GM19438 (cell line): ENCODE data around the gene RGR.

Experiments
- ATAC-seq: cut with Tn5 transposase; IDR thresholded peaks from one replicate; pipeline ENCODE4 v1.9.1; 2021; ENCODE audit warnings: low read depth; ENCODE audit not compliant: unreplicated experiment

The RGR gene

GRCh38 chr10:84217746-84218145 is 27.1 kb upstream of the RGR start:
- no peak for ATAC-seq

GRCh38 chr10:84221916-84222315 is 22.9 kb upstream of the RGR start:
- ATAC-seq, result no peak

GRCh38 chr10:84224411-84225028 is 20.3 kb upstream of the RGR start:
- no peak for ATAC-seq

GRCh38 chr10:84225427-84226173 is 19.3 kb upstream of the RGR start, which contains the start of gene LRIT2:
Gene LRIT2 (minus strand): TSS chr10:84225544. CDS start chr10:84225520, 24 bp downstream.
- ATAC-seq, result no peak

GRCh38 chr10:84226616-84227015 is 18.2 kb upstream of the RGR start:
- no peak for ATAC-seq

- no peak for ATAC-seq
These were observed 17.0 kb upstream of the RGR start for GRCh38 chr10:84227810-84228209.

GRCh38 chr10:84230359-84230758 is 14.5 kb upstream of the RGR start:
- no peak for ATAC-seq

- ATAC-seq, result no peak
These were observed 12.5 kb upstream of the RGR start for GRCh38 chr10:84232376-84232775.

- ATAC-seq, result no peak
These were observed 10.9 kb upstream of the RGR start for GRCh38 chr10:84233940-84234339.

- no peak for ATAC-seq
These were observed 10.4 kb upstream of the RGR start for GRCh38 chr10:84234479-84234878.

- ATAC-seq, result no peak
These were observed 9.8 kb upstream of the RGR start for GRCh38 chr10:84235096-84235495.

- ATAC-seq, result no peak
These were observed 8.1 kb upstream of the RGR start for GRCh38 chr10:84236807-84237198.

GRCh38 chr10:84237199-84238051 is 7.4 kb upstream of the RGR start:
- ATAC-seq, result no peak

GRCh38 chr10:84238909-84239308 is 5.9 kb upstream of the RGR start:
- no peak for ATAC-seq

GRCh38 chr10:84241185-84241790 is 3.6 kb upstream of the RGR start, which contains the start of gene LRIT1:
Gene LRIT1 (minus strand): TSS chr10:84241546. CDS start chr10:84241439, 107 bp downstream.
- ATAC-seq, result no peak

GRCh38 chr10:84243759-84244158 is 1.1 kb upstream of the RGR start:
- no peak for ATAC-seq

GRCh38 chr10:84247496-84247895 is 2.6 kb downstream of the RGR start:
- no peak for ATAC-seq

- no peak for ATAC-seq
These were observed 3.9 kb downstream of the RGR start for GRCh38 chr10:84248794-84249193.

- ATAC-seq, result no peak
These were observed 10.0 kb downstream of the RGR start for GRCh38 chr10:84254552-84255478.
